ENCODE measurements around the gene SKI.

GRCh38 chr1:2202008-2202575, 26.0 kb upstream of the SKI start:
- TF ChIP-seq CTCF (IDR thresholded peaks at IDR 0.05; ENCODE audit: control extremely low read depth in 1 of 3, insufficient read depth in 1 of 3, low read depth in 1 of 3, low read length in 3 of 3) (no peak), EP300 (IDR thresholded peaks at IDR 0.05; ENCODE audit: borderline replicate concordance in 1 of 2, low read depth in 2 of 2, low read length in 2 of 2) (no peak), POLR2AphosphoS5 (IDR thresholded peaks at IDR 0.05; ENCODE audit: low read depth, low read length) (no peak), TCF12 (IDR thresholded peaks at IDR 0.05; ENCODE audit: low read depth, low read length) (no peak), EZH2 (IDR thresholded peaks at IDR 0.05; ENCODE audit: low read depth, low read length, severe bottlenecking) (no peak), JUN (IDR thresholded peaks at IDR 0.05; ENCODE audit: low read depth, low read length) (no peak), POU5F1 (IDR thresholded peaks at IDR 0.05; ENCODE audit: low read depth, low read length) (no peak), CBX8 (IDR thresholded peaks at IDR 0.05; ENCODE audit: borderline replicate concordance, low read depth, low read length) (no peak), ATF3 (IDR thresholded peaks at IDR 0.05; ENCODE audit: insufficient read depth, low read depth, low read length) (no peak), POLR2A (IDR thresholded peaks at IDR 0.05; ENCODE audit: control extremely low read depth in 1 of 2, low read depth in 2 of 2, low read length in 2 of 2) (no peak), NANOG (IDR thresholded peaks at IDR 0.05; ENCODE audit: insufficient read depth, low read depth, low read length, poor library complexity, severe bottlenecking) (no peak), ZNF274 (IDR thresholded peaks at IDR 0.05; ENCODE audit: borderline replicate concordance, extremely low read depth, low read length) (no peak), CBX5 (IDR thresholded peaks at IDR 0.05; ENCODE audit: low read depth, low read length) (no peak)

Data from H1 (cell line).